Dermis blood vessel endothelial cell (primary cell): ENCODE results near the gene TRAF3. TPM values are rescaled to one million over a fixed set of nuclear protein-coding genes. Genes with fewer than 3 reads are reported as not detected.
"Not testable (repeated sequence)": the region's sequence is repeated elsewhere in the genome, so short reads cannot be mapped to it uniquely, and the experiment has no call there.

Experiments
- DNase-seq: peaks from one replicate; pipeline ENCODE4 v3.0.0; 2010
- total RNA-seq: library from RNA; depleted of rRNA; stranded (reverse); fragments of >200 nt; gene quantifications from 2 replicates; pipeline ENCODE4 v1.2.3, GENCODE V29; 2014

The TRAF3 gene
- total RNA-seq, 1 donor from 2014 or later, result 30.3 TPM

GRCh38 chr14:102896735-102897134 is 119.5 kb downstream of the TRAF3 start:
- not testable (repeated sequence) for DNase-seq

GRCh38 chr14:102897299-102898027 is 120.2 kb downstream of the TRAF3 start:
- no peak for DNase-seq

DNA sequence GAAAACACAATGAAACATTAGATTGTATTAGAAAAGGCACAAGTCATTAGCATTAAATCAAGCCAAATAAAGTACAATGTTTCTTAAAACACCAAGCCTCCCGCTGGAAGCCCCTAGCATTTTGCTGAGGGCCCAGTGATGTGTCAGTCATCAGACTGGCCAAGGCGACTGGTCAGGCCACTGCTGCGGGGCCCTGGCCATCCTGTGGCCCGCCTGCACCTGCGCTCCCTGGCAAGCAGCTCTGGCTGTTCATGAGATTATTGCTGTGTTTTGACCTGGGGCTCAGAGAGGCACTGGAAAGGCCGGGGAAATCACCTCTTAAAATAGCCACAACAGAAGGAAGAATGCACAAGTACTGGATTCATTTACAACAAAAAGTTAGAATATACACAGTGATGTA is 121.0 kb downstream of the TRAF3 start:
- DNase-seq, result no peak

GRCh38 chr14:102898776-102899515 is 121.7 kb downstream of the TRAF3 start:
- no peak for DNase-seq

DNA sequence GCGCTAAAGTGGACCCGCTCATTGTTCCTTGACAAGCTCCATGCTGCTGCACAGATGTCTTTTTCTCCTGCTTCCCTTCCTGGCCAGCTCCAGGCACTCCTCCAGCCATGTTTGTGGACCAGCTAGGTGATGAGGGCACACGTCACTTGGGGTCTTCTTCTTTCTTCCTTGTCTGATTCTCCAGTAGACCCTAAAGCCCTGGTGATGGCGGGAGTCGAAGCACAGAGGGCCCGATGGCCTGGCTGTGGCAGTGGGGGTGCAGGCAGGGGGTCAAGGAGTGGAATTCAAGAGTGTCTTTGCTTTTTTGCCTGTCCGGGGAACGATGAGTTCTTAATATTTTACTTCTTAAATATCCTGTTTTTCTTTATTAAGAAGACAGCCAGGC is 122.3 kb downstream of the TRAF3 start:
- no peak for DNase-seq

DNA sequence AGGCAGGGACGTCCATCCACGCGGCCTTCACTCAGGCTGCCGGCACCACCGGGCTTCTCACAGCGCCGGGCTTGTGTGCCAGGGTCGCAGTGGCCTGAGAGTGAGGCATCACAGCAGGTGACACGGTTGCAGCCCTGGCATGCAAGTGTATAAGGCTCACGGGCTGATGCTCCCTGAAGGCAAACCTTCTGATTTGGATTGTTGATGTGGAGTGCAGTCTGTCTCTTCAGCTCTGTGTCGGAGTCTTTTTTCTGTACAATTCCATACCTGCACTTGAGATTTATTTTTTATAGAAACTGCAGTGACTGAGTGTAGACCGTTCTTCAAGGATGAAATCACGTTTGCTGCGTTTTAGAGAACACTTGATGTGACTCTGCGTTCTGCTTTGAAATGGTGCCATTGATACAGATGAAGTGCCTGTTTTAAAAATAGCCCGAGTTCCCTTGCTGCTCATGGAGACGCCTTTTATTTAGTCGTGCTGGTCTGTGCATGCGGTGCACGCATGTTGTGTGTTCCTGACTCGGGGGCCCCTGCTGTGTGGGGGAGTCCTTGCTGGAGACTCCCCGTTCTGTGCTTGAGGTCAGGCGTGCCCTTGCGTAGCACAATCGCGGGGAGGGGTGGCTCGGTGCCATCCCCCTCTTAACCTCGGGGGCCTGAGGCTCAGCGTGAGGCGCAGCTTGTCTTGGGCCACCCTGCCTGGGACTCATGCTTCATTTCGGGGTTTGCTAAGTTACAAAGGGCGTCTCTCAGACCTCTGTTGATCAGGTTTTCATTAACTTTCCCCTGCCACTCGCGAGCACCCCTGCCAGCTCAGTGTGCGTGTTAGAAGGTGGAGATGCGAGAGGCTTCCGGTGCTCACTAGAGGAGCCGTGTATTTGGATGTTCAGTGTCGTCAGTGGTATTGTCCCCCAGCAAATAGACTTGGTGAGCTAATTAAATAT is 123.7 kb downstream of the TRAF3 start:
- DNase-seq, result no peak

DNA sequence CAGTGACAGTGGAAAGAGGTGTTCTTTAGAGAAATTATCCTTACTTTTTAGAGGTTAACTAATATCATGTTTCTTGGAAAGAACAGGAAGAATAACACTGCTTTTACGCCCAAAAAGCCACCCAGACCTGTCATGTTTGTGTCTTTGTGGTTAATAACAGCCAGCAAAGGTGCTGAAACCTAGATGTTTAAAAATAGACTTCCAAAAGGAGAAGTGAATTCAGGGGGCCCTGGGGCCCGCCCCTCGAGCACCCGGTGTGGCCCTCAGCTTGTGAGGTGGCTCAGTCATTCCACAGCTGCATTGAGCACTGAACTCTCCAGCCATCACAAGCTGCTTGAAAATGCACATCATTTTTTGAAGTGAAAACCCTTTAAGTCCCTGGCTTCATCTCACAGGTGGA is 124.4 kb downstream of the TRAF3 start:
- DNase-seq, result no peak

DNA sequence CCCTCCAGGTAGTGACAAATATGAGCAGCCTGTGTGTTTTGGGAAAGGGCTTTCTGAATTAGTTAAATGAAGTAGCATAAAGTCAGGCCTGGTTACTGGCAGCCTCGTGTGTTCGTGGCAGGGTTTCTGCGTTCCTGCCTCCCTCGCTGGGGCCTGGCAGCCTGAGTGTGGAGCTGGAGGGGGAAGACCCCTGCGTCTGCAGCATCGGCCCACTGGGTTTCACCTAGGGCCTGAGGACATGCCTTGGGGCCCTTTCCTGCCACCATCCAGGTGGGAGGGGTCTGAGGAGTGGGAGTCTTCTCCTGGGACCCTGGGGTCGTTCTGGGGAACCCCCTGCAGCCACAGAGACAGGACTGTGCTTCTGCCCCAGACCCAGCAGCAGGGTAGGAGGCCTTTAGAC is 124.8 kb downstream of the TRAF3 start:
- DNase-seq, result no peak

GRCh38 chr14:102902523-102903247 is 125.4 kb downstream of the TRAF3 start:
- DNase-seq, result no peak

DNA sequence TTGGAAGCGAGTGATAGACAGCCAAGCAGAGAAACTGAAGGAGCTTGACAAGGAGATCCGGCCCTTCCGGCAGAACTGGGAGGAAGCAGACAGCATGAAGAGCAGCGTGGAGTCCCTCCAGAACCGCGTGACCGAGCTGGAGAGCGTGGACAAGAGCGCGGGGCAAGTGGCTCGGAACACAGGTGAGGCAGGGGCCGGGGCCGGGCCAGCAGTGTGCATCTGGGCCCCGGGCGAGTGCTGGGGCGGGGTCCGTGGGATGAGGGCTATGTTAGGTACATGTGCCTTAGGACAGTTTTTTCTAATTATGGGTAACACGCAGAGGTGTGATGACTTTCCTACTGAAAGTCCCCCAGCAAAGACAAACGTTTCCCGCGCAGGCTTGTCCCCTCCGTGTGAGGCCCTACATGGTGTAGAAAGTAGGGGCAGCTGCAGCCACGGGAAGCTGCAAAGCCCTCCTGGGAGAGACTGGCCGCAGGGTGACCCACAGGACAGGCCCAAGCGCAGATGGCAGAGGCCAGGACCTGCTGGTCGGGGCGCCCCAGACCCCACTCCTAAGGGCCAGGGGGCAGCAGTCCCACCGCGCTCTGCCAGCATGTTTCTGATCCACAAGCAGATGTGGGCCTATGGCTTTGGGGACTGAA is 126.1 kb downstream of the TRAF3 start:
- no peak for DNase-seq

DNA sequence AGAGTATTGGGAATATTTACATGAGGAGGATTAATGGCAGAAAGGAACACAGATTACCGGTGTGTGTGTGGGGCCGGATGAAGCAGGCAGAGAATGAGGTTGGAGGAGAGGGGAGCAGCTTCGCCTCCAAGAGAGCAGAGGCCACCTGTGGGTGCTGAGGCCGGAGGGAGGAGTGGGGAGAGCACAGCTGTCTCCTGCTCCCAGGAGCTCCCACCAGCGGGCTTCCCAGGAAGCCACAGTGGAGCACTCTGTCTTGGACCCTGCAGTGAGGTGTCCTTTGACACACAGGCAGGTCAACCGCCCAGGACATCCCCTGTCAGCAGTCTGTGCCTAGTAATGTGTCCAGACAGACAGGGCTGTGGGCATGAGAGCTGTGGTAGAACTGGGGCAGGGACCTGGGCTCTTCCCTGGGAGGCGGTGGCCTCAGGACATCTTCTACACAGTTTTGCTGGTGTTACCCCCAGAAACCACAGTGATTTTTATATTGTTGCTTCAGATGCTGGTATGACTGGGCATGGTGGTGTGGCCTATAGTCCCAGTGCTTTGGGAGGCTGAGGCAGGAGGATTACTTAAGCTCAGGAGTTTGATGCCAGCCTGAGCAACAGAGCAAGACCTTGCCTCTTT is 126.8 kb downstream of the TRAF3 start:
- no peak for DNase-seq

- no peak for DNase-seq
These were observed 128.2 kb downstream of the TRAF3 start for GRCh38 chr14:102905116-102906108.

- DNase-seq, result no peak
These were observed 129.5 kb downstream of the TRAF3 start for GRCh38 chr14:102906616-102907302.

DNA sequence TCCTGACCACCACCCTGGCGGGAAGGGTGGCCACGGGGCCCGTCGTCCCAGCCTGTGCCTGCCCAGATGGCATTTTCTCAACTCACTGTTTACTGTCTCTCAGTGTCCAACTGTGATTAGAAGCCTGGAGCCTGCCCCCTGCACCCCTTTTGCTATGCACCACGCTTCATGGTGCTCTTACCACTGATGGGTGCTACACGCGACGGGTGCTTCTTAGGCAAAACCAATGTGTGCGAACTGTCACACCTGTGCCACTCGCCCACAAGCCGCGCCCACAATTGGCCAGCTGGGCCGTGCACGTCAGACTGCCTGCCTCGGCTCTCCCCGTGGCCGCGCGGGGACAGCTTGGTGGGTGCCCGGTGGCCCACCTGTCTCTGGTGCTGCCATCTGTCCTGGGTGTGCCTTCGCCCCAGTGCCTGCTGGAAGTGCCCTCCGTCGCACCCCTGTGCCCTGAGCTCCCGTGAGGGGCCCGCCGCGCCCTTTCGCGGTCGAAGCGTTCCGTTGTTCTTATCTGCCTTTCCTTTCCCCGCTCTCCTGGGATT is 130.1 kb downstream of the TRAF3 start:
- no peak for DNase-seq

- DNase-seq, result no peak
These were observed 130.9 kb downstream of the TRAF3 start for GRCh38 chr14:102907980-102908730.

GRCh38 chr14:102908766-102909455 is 131.7 kb downstream of the TRAF3 start:
- no peak for DNase-seq

DNA sequence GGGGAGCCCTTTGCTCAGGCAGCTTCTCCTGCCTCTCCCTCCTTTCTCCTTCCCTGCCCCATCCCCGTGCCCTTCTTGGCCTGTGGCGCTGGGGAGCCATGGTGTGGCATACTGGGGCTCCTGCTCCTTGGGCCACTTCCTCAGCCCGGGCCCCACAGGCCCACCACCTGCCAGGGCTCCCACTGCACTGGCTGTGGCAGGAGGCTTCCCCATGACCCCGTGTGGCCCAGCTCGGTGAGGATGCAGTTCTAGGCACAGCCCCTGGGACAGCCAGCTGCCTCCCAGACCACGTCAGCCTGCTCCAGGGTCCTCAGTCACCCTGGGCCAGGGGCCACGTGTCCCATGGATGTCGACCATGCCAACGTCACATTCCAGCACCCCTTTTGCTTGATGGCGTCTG is 132.2 kb downstream of the TRAF3 start:
- DNase-seq, result no peak

DNA sequence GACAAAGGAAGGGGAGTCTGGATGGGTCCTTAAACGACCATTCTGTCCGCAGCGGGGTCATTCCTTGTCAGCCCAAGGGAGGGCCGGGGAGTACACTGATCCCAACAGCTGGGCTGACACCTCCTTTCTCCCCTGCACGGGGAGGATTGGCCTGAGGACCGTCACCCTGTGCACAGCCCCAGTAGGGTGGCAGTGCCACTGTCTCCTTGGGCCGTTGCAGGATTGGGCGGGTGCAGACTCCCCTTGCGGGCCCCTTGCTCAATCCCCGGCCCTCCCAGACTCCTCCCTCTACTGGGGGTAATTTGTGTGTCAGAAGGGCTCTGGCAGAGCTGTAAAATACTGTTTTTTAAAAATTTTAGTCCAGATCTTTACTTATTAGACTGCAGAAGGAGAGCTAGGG is 132.7 kb downstream of the TRAF3 start:
- no peak for DNase-seq
